GM21526 (cell line): ENCODE data around the gene ZNF70.

Experiments
- ATAC-seq: cut with Tn5 transposase; IDR thresholded peaks from one replicate; pipeline ENCODE4 v1.9.1; 2021; ENCODE audit warnings: moderate library complexity; ENCODE audit not compliant: unreplicated experiment, low FRiP score

Gene ZNF70

GRCh38 chr22:23750714-23751440, at the start of gene ZNF70:
Gene ZNF70, minus strand, starts transcription at chr22:23751112. Its CDS starts 5,972 bp downstream, at chr22:23745140.
- ATAC-seq, result peak; percentile 58

- no peak for ATAC-seq
These were observed 45.5 kb upstream of the ZNF70 start for GRCh38 chr22:23796461-23796860.

- no peak for ATAC-seq
These were observed 42.4 kb upstream of the ZNF70 start for GRCh38 chr22:23793326-23793725.

- no peak for ATAC-seq
These were observed 41.1 kb upstream of the ZNF70 start for GRCh38 chr22:23791738-23792645.

- no peak for ATAC-seq
These were observed 40.2 kb upstream of the ZNF70 start for GRCh38 chr22:23790819-23791737.

- ATAC-seq, result no peak
These were observed 38.7 kb upstream of the ZNF70 start for GRCh38 chr22:23789638-23790037.

DNA sequence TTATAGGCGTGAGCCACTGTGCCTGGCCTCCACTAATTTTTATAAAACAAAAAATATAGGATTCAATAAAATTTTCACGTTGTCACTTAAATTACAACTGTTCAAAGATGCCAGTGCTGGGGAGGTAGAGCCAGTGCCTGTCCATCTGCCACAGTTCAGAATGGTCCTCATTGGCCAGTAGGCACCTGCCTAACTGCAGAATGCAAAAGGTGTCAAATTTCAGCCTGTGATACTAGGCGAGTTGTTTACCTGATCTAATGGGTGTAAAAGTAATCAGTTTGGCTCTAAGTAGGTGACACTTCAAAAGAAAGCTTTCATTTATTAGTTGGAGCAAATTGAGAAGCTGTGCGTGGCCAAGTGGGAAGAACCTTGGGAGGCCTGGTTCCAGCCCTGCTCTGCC, 38.2 kb upstream of the ZNF70 start:
- ATAC-seq, result no peak

- ATAC-seq, result no peak
These were observed 37.0 kb upstream of the ZNF70 start for GRCh38 chr22:23787910-23788309.

GRCh38 chr22:23787600-23787896, 36.6 kb upstream of the ZNF70 start:
- peak; percentile 19 for ATAC-seq

GRCh38 chr22:23786752-23787599, 36.1 kb upstream of the ZNF70 start, which contains the start of gene SMARCB1:
Gene SMARCB1, plus strand, starts transcription at chr22:23786966. Its CDS starts 204 bp downstream, at chr22:23787170.
- ATAC-seq, result peak; percentile 56

- no peak for ATAC-seq
These were observed 35.4 kb upstream of the ZNF70 start for GRCh38 chr22:23786261-23786710.

DNA sequence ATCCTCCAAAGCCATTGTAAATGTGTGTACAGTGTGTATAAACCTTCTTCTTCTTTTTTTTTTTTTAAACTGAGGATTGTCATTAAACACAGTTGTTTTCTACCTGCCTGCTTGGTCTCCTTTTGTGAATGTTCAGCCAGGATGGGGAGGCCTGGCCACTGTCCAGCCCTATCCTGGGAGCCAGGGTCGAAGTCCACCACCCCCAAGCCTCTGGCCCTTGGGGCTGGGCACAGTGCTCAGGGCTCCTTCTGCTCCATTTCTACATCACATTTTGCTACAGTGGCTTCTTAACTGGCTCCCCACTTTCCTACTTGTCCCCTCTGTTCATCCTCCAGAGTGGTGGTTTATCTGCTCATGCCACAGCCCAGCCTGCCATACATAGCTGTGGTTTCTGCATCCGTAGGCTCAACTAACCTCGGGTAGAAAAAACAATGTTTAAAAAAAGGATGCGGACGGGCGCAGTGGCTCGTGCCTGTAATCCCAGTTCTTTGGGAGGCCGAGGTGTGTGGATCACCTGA, 33.4 kb upstream of the ZNF70 start:
- no peak for ATAC-seq

GRCh38 chr22:23783265-23784150, 32.6 kb upstream of the ZNF70 start:
- no peak for ATAC-seq

- no peak for ATAC-seq
These were observed 31.8 kb upstream of the ZNF70 start for GRCh38 chr22:23782703-23783102.

DNA sequence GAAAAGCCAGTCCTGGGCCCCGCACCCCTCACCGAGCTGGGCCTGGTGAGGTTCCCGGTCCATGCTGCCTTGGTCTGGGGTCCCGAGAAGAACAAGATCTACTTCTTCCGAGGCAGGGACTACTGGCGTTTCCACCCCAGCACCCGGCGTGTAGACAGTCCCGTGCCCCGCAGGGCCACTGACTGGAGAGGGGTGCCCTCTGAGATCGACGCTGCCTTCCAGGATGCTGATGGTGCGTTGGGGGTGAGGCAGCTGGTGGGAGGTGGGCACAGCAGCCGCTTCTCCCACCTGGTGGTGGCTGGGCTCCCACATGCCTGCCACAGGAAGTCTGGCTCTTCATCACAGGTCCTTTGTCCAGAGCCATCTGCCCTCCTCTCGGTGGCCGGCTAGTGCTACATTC, 31.3 kb upstream of the ZNF70 start:
- ATAC-seq, result no peak

DNA sequence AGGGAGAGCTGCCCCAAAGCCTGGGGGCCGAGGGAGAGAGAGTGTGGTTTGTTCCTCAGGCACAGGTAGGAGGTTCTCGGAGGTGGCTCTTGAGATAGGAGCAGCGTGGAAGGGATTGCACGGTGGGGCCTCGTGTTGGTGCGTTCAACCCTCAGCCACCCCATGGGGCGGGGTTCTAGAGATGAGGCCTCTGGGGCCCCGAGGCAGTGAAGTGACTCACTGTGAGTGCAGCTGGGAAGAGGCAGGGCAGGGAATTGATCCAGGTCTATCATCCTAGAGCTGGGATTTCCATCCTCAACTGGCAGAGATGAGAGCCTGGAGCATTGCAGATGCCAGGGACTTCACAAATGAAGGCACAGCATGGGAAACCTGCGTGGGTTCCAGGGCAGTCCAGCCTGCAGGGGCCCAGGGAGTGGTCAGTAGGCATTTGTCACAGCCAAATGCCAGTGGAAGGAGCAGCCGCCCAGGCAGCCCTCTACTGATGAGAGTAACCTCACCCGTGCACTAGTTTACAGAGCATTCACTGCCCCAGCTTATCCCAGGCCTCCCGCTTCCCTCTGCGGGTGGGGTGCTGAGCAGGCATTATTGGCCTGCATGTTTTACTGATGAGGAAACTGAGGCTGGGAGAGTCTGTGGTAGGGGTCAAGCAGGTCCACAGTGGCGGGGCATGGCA, 30.7 kb upstream of the ZNF70 start:
- ATAC-seq, result no peak

GRCh38 chr22:23781065-23781464, 30.2 kb upstream of the ZNF70 start:
- ATAC-seq, result no peak

GRCh38 chr22:23780146-23780748, 29.3 kb upstream of the ZNF70 start:
- ATAC-seq, result no peak
